Right lobe of liver (tissue), 4 donors: ENCODE measurements around the gene INTS7.

Source experiments
- CTCF ChIP-seq, 4 donors: fragments of 200-600 bp in 3 of 4; fragments of 450-650 bp in 1 of 4; IDR thresholded peaks; one replicate each; pipeline versions ENCODE4 v1.5.1 to v1.8.0; 2016 to 2022; ENCODE audit warnings: antibody characterized with exemption in 4 of 4, mild to moderate bottlenecking in 2 of 4
- POLR2A ChIP-seq: fragments of 450-650 bp; IDR thresholded peaks from one replicate; pipeline ENCODE4 v1.6.1; 2017; ENCODE audit warnings: antibody characterized with exemption, mild to moderate bottlenecking
- donor health status: DM: no; HTN: no; CAD: no.
- donor health status: DM: no; HTN: no; CAD: no.
- donor health status: DM: no; HTN: yes; CAD: no.

GRCh38 chr1:212062832-212063438, 27.6 kb upstream of the INTS7 start:
- TF ChIP-seq CTCF (IDR thresholded peaks at IDR 0.05): peak; percentile 72 to 74 (median 74)
- no peak for TF ChIP-seq POLR2A
